ENCODE data around the gene GSG1.

Gene GSG1

GRCh38 chr12:13103391-13104033, at the start of gene GSG1:
GSG1 (minus strand) TSS chr12:13103667; CDS start chr12:13103512, 155 bp downstream.
- no peak for DNase-seq (ENCODE audit: extremely low spot score)
- ChIA-PET CTCF (interaction anchor here (1.1 to 1.9 kb wide), 4 partner anchors 14 to 109 kb away, joined by 3 to 7 read pairs (median 3); no protein-coding TSS in a partner anchor), POLR2A (no interaction called here)
- TF ChIP-seq, protein P1, sequence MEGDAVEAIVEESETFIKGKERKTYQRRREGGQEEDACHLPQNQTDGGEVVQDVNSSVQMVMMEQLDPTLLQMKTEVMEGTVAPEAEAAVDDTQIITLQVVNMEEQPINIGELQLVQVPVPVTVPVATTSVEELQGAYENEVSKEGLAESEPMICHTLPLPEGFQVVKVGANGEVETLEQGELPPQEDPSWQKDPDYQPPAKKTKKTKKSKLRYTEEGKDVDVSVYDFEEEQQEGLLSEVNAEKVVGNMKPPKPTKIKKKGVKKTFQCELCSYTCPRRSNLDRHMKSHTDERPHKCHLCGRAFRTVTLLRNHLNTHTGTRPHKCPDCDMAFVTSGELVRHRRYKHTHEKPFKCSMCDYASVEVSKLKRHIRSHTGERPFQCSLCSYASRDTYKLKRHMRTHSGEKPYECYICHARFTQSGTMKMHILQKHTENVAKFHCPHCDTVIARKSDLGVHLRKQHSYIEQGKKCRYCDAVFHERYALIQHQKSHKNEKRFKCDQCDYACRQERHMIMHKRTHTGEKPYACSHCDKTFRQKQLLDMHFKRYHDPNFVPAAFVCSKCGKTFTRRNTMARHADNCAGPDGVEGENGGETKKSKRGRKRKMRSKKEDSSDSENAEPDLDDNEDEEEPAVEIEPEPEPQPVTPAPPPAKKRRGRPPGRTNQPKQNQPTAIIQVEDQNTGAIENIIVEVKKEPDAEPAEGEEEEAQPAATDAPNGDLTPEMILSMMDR (IDR thresholded peaks at IDR 0.05; ENCODE audit: control extremely low read depth, extremely low read depth, low read depth, missing control alignments), result no peak

GRCh38 chr12:13153180-13153579, 49.7 kb upstream of the GSG1 start:
- ChIA-PET CTCF (interaction anchor here (1.2 to 2.1 kb wide), 3 partner anchors 11 to 102 kb away, joined by 3 to 6 read pairs (median 4); no protein-coding TSS in a partner anchor), POLR2A (no interaction called here)
- TF ChIP-seq, protein P1 (IDR thresholded peaks at IDR 0.05; ENCODE audit: control extremely low read depth, extremely low read depth, low read depth, missing control alignments), result no peak
- DNase-seq (ENCODE audit: extremely low spot score), result no peak

DNA sequence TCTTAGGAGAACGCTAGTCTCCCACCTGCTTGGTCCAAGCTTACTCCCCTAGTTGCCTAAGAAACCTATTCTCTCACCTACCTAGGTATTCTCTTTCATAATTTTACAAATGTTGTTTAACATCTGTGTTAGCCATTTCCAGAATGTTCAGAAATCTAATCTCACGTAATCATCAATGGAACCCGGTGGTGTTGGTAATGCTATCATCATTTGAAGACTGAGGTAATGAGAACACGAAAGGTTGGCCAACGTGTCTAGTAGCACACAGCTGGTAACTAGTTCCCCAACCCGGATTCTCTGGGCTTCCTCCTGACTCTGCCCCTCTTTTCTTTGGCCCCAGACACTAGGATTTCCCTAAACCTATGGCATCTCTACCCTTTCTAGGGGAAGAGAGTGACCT, 49.3 kb upstream of the GSG1 start:
- TF ChIP-seq, protein P1 (IDR thresholded peaks at IDR 0.05; ENCODE audit: control extremely low read depth, extremely low read depth, low read depth, missing control alignments), result no peak
- POLR2A ChIA-PET, result no interaction called here
- no peak for DNase-seq (ENCODE audit: extremely low spot score)
- CTCF ChIA-PET, result interaction anchor here (1.3 to 2.1 kb wide), 3 partner anchors 18 to 115 kb away, joined by 3 to 6 read pairs (median 4); no protein-coding TSS in a partner anchor

DNA sequence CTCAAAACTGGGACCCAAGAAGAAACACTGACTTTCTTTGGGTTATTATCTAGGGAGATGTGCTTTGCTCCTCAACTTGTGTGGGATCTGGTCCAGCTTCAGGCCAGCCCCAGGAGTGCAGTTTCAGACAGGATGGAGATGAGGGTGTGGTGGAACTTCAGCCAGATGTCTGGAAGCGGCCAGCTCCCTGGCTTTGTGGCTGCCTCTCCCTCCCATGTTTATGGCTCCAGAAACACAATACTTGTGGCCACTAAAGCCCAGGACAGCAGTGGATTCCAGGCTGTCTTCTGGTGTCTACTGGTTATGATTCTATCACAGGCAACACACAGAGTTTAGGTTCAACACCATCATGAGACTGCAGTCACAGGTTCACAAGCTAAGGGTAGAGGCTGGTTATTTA, 48.8 kb upstream of the GSG1 start:
- TF ChIP-seq, protein P1 (IDR thresholded peaks at IDR 0.05; ENCODE audit: control extremely low read depth, extremely low read depth, low read depth, missing control alignments), result no peak
- ChIA-PET POLR2A (no interaction called here), CTCF (interaction anchor here (1.0 to 2.1 kb wide), 3 partner anchors 15 to 114 kb away, joined by 3 to 6 read pairs (median 4); no protein-coding TSS in a partner anchor)
- no peak for DNase-seq (ENCODE audit: extremely low spot score)

GRCh38 chr12:13149411-13149810, 45.9 kb upstream of the GSG1 start:
- POLR2A ChIA-PET, result no interaction called here
- TF ChIP-seq, protein P1 (IDR thresholded peaks at IDR 0.05; ENCODE audit: control extremely low read depth, extremely low read depth, low read depth, missing control alignments), result no peak
- no peak for DNase-seq (ENCODE audit: extremely low spot score)
- CTCF ChIA-PET, result no interaction called here

DNA sequence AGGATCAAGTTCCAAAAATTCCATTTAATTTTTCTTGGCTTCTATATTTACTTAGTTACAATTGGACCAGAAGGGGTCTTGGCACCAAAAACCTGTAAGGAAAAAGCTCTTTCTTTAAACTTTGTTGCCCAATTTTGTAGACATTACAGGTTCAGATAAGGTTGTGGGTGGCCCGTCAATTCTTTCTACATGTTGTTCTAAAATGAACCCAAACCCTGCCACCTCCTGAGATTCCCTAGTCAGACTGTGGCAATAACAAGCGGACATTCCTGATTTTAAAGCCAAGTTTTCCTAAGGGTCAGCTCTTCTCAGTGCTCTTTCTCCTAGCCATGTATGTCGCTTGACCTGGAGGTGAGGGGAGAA, 45.0 kb upstream of the GSG1 start:
- TF ChIP-seq, protein P1 (IDR thresholded peaks at IDR 0.05; ENCODE audit: control extremely low read depth, extremely low read depth, low read depth, missing control alignments), result no peak
- no peak for DNase-seq (ENCODE audit: extremely low spot score)
- CTCF ChIA-PET, result no interaction called here
- POLR2A ChIA-PET, result no interaction called here
